Amygdala (tissue), 56 donors: ENCODE results near the gene GALNT18.

Source experiments
- DNase-seq, 56 donors: peaks; one replicate each; lab custom pipeline; 2025; lab: John Stamatoyannopoulos, UW

Gene GALNT18

DNA sequence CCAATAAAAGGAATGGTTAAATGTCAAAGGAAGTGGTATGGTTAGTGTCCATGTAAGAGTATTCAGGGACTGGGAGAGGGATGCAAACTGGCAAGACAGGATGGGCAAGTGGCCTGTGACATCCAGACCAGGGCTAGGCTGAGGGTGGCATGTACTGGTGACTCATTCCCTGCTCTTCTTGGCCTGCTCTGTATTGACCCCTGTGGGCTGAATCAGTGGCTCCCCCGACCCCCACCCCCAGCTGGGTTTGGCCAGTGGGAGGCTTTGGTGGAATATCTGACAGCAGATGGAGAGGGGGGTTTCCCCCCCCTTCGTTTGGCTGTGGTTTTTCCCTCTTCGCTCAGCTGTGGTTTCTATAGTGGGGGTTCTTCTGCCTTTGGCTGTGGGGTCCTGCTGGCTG is 356.5 kb downstream of the GALNT18 start:
- no peak for DNase-seq

DNA sequence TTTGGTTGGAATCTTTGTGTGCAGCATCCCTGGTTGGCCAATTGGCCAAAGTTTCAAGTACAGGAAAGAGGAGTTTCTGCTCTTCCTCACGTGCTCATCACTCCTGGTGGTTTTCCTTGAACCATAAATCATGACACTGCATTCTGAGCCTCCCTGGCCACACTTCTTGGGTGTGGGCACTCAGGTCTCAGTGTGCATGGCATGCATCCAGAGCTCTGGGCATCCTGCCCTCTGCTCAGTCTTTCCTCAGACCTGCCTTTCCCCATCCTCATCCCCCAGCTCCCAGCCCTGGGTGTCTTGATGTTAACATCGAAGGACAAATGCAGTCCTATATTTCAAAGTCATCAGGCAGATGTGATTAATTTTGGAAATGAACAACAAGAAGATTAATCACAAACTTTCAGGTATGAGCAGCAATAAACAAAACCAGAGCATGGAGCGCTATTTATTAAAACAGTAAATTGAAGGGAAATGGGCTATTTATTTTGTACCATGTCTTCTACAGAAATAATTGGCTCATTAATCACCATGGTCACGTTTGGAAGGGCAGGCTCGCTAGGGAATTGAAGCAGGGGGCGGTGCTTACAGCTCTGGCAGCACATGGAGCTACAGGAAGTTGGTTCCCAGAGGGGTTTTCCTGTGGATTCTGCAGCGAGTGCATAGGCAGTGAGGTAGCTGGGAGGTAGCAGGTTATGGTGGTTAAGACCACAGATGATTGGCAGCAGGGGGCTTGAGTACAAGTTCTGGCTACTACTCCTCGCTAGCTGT is 358.4 kb downstream of the GALNT18 start:
- DNase-seq = peak in 1 of 56 donors; percentile 12

DNA sequence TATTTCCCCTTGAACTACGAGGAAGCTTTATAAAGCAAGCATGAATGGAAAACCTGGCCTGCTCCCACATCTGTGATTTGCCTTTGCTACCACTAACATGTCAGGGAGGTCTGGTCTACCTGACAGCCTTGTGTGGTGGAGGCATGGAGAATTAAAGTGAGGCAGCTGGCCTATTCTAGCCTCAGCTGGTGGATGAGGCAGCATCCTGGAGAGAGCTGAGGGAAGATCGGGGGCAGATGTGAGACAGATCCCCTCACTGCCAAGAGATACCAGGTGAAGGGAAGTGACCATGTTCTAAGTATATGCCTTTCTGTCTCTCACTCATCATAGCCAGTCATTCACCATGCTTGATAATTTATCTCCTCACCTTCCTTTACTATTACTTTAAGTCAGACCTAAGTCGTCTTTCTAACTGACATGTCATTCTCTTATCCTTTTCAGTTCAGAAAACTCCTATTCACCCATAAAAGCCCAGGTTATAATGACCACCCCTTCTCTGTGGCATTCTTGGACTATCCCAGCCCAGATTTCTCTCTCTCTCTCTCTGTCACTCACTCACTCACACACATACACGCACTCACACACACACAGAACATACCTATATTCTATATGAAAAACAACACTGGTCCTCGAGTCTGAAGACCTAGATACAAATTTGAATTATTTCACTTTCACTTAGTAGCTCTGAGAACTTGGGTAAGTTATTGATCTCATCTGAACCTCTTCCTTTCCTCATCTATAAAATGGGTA is 359.5 kb downstream of the GALNT18 start:
- DNase-seq = no peak

DNA sequence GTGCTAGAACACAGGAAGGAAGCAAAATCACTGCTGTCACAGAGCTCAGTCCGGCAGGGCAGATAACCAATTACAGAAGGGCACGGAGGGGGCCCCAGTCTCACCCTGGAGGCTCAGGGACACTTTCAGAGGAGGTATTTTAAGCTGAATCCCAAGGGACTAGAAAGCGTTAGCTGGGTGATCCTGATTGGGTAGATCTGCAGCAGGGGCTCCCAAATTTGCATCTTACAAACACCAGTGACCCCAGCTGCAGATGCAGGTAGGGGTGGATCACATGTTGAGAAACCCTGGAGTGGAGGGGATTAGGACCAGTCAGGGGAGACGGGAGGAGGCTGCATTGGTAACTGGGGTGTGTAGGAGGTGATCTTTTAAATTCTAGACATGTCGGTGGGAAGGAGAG is 360.2 kb downstream of the GALNT18 start:
- DNase-seq = no peak

DNA sequence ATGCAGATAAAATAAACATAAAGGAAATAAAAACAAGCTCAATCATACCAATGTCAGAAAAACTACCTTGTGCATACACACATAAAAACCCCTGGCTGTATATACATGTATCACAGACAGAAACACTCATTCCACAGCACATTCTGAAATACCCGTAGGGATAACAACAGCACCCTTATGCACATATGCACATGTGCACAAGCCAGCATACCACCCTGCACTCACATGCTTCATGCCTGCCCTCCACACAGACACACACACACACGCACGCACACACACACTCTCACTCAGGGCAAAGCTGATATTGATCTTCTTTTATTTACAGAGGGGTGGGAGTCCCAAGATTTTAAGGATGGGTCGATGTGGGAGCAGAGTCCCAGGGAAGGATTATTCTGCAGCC is 360.9 kb downstream of the GALNT18 start:
- DNase-seq = no peak

DNA sequence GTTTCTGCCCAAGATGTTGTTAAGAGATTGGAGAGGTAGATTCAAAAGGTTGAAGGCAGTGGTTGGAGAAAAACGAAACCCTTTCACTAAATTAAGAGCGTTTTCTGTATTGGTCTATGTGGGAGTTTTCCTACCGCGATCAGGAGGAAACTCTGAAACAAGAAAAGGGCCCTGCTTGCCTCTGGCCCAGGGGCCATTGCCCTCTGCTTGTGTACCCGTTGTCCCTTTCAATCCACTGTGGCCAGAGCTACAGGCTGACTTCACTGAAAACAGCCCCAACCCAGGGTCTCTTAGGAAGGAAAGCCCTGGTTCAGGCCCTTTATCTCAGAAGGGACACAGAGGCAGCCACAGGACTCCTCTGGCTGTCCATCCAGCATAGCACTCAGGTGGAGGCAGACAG is 367.8 kb downstream of the GALNT18 start:
- DNase-seq = no peak

DNA sequence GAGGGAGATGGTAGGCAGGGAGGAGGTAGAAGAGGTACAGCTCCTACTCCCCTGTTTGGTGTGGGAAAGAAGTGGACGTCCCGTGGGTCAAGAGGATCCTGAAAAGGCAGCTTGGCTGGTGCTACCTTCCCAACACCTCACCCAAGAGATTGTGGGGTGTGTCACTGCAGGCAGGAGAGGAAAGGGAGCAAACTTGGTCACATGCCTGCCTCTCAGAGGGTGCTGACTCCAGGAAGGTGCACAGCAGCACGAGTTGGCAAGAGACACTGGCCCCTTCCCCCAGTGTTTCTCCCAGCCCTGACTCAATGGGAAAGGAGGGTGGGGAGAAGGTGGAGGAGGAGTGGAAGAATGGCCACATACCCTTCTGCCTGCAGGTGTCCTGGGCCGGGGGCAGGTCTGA is 368.3 kb downstream of the GALNT18 start:
- DNase-seq = no peak

DNA sequence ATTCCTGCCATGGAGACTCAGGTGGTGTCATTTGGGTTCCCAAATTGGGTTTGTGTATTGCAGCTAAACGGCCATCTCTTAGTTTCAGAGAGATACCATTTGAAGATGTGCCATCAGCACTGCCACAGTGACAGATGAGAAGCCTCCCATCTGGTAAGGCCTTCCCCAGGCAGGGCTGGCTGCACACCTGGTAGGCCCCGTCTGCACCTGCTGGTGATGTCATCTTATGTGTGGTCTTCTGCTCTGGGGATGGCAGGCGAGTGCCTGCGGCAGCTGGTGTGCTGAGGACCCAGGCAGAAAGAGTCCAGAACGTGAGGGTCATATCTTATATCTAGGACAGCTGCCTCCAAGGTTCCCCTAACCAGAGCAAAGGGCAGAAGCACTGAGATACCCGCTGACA is 369.4 kb downstream of the GALNT18 start:
- no peak for DNase-seq

DNA sequence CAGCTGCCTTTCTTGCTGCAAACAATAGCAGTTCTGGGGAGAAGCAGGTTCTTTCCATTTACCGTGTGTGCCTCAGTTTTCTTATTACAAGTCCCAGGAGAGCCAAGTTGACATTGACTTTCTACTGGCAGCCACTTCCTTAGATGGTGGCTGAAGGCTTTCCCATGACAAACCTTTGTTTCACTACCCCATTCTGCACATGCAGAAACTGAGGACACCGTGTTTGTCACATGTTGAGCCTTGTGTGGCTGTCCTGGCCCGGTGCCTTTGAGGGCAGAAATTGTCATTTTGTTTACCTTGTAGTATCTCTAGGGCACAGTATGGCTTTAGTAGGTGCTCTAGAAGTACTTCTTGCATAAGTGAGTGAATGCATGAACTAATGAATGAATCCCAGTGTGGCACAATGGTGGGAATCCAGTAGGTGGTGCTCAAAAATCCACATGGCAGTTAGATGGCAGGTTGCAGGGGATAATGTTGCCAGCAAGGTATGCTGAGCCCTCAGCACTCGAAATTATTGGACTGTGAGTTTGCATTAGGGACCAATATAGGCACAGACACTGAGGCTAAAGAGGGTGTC is 370.3 kb downstream of the GALNT18 start:
- DNase-seq = no peak

DNA sequence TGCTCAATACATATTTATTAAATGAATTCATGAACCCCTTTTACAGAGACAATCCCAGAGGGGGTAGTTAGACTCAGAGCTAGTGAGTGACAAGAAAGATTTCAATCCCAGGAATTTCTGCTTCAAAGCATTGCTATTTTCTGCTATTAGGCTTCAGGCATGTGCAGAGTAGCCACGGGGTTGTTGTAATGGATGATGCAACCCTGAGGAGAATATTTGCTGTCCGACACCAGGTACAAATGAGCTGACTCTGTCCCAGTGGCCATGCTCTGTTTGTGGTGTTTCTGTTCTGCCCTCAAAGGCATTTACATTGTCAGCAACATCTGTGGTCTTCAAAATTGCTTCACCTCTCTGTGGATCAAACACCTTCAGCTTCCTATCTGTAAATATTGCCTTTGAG is 371.3 kb downstream of the GALNT18 start:
- no peak for DNase-seq

DNA sequence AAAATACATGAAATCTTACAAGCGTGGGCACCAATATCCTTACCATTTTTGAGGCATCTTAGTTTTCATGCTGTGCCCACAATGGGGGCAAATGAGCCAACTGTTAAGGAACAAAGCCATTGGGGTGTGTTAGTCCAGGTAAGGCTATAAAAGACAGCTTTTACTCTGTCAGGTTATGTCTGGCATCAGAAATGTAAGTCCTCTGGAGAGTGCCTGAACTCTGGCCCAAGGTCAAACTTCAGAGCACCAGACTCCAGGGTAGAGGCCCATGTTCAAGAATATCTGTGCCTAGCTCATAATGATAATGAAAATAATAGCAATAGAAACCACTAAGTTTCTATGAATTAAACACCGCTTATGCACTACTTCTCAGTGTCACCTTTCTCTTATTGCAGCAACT is 374.2 kb downstream of the GALNT18 start:
- DNase-seq = no peak

DNA sequence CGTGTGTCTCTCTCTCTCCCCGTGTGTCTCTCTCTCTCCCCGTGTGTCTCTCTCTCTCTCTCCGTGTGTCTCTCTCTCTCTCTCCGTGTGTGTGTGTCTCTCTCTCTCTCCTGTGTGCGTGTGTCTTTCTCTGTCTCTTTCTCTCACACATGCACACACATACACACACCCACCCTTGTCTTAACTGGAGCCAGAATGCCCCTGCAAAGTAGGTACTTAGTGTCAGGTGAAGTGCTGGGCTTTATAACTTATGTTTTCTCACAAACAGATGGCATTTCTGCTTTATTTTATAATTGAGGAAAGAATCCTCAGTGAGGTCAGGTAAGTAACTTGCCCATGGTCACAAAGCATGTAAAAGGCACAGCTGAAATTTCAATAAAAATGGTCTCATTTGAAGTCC is 374.7 kb downstream of the GALNT18 start:
- DNase-seq = no peak

DNA sequence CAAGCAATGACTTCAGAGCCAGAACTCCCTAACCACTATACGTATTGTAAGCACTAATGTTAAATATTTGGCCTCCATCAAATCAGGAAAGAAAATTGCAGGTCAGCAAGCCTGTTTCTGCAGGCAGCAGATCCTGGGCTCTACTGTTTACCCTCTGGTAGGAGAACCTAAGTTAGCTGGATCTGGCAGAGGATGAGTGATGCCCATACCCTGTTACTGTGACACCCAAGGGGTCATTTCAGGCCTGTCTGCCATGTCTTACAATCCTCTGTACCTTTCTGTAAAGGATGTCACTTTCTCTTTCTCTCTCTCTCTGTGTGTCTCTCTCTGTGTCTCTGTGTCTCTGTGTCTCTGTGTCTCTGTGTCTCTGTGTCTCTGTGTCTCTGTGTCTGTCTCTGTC is 375.6 kb downstream of the GALNT18 start:
- DNase-seq = no peak

DNA sequence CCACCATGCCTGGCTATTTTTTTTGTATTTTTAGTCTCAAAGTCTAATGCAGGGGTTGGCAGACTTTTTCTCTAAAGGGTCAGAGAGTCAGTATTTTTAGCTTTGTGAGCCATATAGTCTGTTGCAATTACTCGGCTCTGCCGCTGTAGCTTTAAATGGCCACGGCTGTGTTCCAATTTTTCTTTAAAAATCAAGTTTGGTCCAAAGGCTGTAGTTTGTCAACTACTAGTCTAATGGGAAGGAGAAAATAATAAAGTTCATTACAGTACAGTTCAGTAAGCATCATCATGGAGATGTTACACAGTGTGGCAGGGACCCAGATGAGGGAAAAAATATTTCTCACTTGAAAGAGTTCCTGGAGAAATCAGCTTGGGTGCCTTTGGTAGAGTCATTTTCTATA is 376.4 kb downstream of the GALNT18 start:
- DNase-seq = no peak

DNA sequence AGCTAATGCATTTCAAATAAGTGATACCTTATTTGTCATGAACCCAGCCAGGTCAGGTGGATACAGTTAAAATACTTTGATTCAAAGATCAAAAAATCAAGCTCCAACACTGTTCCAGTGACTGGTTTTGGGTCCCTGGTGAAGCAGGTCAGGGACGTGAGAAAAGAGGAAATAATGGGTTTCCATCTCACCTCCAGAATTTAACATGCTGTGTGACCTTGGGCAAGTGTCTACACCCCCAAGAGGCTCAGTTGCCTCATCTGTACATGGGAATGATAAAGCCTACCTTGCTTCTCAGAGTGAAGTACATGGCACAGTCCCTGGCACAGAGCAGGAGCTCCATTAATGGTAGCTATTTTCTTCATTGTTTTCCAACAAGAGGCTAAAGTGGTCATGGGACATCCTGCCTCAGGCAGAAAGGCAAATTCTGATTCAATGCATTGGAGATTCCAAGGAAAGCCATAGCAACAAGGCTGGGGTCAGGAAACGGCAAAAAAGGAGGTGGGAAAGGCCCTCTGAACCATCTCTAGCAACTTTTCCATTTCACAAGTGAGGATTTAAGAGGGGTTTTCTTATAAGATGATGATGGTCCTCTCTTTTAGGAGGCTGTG is 377.2 kb downstream of the GALNT18 start:
- DNase-seq = no peak

DNA sequence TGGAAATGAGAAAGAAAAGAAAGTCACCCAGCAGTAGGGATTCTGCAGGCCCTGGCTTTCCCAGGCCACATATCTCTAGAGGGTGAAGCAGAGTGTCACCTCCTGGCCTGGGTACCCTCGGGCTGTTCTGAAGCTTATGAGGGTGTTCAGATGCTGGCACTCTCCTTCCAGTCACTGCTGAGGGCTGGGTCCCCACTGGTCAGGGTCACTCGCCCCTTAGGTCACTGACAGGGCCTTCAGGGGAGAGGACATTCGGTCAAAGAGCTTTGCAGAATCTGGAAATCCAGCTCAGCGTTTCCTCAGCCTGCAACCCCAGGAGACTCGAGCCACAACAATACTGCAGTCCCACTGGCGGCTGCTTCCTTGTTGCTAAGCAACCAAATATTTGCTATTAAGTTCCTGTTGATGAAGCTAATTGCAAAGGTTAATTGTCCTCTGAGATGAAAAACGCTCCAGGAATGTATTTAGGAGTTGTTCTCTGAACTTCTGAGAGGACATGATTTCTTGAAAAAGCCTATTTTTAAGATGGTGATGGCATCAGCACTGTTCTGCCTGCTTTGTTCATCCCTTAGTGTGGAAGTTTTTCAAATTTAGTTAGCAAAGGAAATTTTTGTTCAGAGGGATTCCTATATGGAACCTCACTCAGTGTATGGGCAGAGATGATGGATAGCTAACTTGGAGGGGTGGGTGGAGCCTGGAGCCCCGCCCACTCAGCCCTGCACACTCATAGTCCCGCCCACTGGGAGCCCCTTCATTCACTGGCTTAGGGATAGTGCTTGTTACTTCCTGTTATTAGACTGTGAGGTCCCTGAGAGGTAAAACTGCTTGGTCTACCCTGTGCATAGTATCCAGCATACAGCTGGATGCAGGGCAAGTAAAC is 378.0 kb downstream of the GALNT18 start:
- DNase-seq = peak in 3 of 56 donors; percentile 8 to 26 (median 10)

DNA sequence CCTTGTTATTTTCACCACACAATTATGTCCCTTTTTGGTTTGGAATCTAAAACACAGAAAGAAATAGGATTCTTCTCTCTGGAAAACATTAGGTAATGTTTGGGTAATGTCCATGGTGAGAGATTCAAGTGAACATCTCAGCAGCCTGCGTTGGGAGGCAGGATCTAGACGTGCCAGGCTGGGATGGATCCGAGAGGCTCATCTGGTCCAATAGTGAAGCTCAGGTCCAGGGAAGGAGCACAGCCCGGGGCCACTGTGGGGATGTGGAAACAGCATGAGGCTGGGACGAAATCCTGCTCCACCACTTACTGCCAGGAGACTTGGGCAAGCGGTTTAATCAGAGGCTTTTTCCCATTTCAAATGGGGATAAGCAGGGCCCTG is 378.6 kb downstream of the GALNT18 start:
- no peak for DNase-seq

DNA sequence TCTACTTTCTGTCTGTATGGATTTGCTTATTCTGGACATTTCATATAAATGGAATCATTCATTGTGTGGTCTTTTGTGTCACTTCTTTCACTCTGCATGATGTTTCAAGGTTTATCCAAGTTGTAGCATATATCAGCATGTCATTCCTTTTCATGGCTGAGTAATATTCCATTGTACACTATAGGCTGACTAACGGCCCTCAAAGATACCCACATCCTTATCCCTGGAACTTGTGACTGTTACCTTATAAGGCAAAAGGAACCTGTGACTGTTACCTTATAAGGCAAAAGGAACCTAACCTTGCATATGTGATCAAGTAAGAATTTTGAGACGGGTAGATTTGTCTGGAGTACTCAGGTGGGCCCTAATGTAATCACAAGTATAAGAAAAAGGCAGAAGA is 380.5 kb downstream of the GALNT18 start:
- DNase-seq = no peak

DNA sequence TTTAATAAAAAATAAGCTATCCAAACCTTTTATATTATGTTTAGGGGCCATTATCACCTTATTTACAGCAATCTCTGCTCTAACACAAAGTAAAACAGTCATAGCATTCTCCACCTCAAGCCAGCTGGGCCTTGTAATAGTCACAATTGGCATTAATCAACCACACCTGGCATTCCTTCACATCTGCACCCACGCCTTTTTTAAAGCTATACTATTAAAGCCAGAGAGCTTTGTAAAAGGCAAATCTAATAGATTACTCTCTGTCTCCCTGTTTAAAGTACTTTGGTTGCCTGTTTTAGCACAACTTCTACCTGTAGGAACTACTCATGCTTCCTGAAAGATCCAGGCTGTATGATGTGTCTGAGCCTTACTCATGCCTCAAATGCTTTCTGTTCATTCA is 381.8 kb downstream of the GALNT18 start:
- no peak for DNase-seq

DNA sequence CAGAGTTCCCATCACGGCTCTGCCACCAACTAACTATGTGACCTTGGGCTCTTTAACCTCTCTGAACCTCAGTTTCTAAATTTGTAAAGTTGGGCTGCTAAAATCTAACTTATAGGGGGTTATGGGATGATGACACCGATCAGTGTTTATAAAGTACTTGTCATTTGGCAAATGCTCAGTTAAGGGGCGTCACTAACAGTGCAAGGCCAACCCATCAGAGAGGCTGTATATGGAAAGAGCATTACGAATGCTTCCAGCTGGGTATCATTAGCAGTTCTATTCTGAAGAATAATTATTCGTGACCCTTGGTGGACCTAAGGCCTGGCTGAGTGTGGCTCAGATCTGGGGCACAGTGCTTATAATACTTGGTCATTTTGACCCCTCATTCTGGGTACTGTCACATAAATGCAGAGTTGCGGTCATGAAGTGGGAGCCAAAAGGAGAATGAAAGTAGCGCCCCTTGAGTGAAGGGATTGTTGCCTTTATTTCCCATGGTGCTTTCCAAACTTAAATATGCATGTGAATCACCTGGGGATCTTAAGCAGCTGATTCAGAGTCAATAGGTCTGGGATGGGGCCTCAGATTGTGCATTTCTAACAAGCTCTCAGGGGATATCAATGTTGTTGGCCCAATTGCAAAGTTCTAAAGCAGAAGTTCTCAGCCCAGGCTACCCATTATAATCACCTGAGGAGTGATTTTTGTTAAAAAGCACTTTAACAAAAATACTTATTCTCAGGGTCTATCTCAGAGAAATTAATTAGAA is 384.6 kb downstream of the GALNT18 start:
- DNase-seq = no peak
